ENCODE results near the gene EGFL8.
"Not testable (repeated sequence)": the region's sequence is repeated elsewhere in the genome, so short reads cannot be mapped to it uniquely, and the experiment has no call there.

EGFL8 gene

GRCh38 chr6:32190911-32191677 lies 26.7 kb downstream of the EGFL8 start:
- no peaks in the 10 kb centered on the region for H3K9me3 Mint-ChIP-seq
- peak overlapping the region; percentile 96 for H3K27ac Mint-ChIP-seq
- H3K4me3 Mint-ChIP-seq, result peak overlapping the region; percentile 94
- peaks cover 26% of the 10 kb centered on the region for H3K36me3 Mint-ChIP-seq (ENCODE audit: low read depth)
- H3K27me3 Mint-ChIP-seq, result no peaks in the 10 kb centered on the region
- peaks cover 73% of the 10 kb centered on the region for H3K4me1 Mint-ChIP-seq (ENCODE audit: low read depth)

- H3K27ac Mint-ChIP-seq, result peak overlapping the region; percentile 96
- peaks cover 72% of the 10 kb centered on the region for H3K4me1 Mint-ChIP-seq (ENCODE audit: low read depth)
- H3K36me3 Mint-ChIP-seq (ENCODE audit: low read depth), result peaks cover 18% of the 10 kb centered on the region
- no peaks in the 10 kb centered on the region for H3K9me3 Mint-ChIP-seq
- H3K27me3 Mint-ChIP-seq, result no peaks in the 10 kb centered on the region
- peak overlapping the region; percentile 94 for H3K4me3 Mint-ChIP-seq
Observed at GRCh38 chr6:32191696-32192607, 27.6 kb downstream of the EGFL8 start.

- peak within 1 kb of the TSS; percentile 94 for H3K4me3 Mint-ChIP-seq
- no peaks in the 10 kb centered on the region for H3K9me3 Mint-ChIP-seq
- peaks cover 68% of the 10 kb centered on the region for H3K4me1 Mint-ChIP-seq (ENCODE audit: low read depth)
- no peaks in the 10 kb centered on the region for H3K27me3 Mint-ChIP-seq
- peak within 1 kb of the TSS; percentile 96 for H3K27ac Mint-ChIP-seq
- H3K36me3 Mint-ChIP-seq (ENCODE audit: low read depth), result peaks cover 11% of the 10 kb centered on the region
Observed at GRCh38 chr6:32192608-32193039, 28.2 kb downstream of the EGFL8 start, which contains the start of gene GPSM3. TSS of gene GPSM3 (minus strand) at chr6:32192643. CDS start at chr6:32192513, 130 bp downstream.

GRCh38 chr6:32193096-32193495 lies 28.7 kb downstream of the EGFL8 start:
- Mint-ChIP-seq H3K4me3 (peak overlapping the region; percentile 94), H3K4me1 (ENCODE audit: low read depth) (peaks cover 63% of the 10 kb centered on the region), H3K27ac (peak overlapping the region; percentile 96)
- H3K9me3 Mint-ChIP-seq; H3K36me3 Mint-ChIP-seq (ENCODE audit: low read depth); H3K27me3 Mint-ChIP-seq: not testable (repeated sequence)

- peak overlapping the region; percentile 89 for H3K4me3 Mint-ChIP-seq
- no peaks in the 10 kb centered on the region for H3K27me3 Mint-ChIP-seq
- H3K27ac Mint-ChIP-seq, result peak overlapping the region; percentile 95
- no peaks in the 10 kb centered on the region for H3K36me3 Mint-ChIP-seq (ENCODE audit: low read depth)
- peaks cover 51% of the 10 kb centered on the region for H3K4me1 Mint-ChIP-seq (ENCODE audit: low read depth)
- H3K9me3 Mint-ChIP-seq, result no peaks in the 10 kb centered on the region
Observed at GRCh38 chr6:32194388-32194787, 30.0 kb downstream of the EGFL8 start.

- no peaks in the 10 kb centered on the region for H3K36me3 Mint-ChIP-seq (ENCODE audit: low read depth)
- peak overlapping the region; percentile 95 for H3K27ac Mint-ChIP-seq
- H3K9me3 Mint-ChIP-seq, result no peaks in the 10 kb centered on the region
- H3K4me3 Mint-ChIP-seq, result peak overlapping the region; percentile 89
- peaks cover 51% of the 10 kb centered on the region for H3K4me1 Mint-ChIP-seq (ENCODE audit: low read depth)
- H3K27me3 Mint-ChIP-seq, result no peaks in the 10 kb centered on the region
Observed at GRCh38 chr6:32194825-32195651, 30.6 kb downstream of the EGFL8 start.

GRCh38 chr6:32195652-32195901 lies 31.2 kb downstream of the EGFL8 start:
- Mint-ChIP-seq H3K27me3 (no peaks in the 10 kb centered on the region), H3K36me3 (ENCODE audit: low read depth) (no peaks in the 10 kb centered on the region), H3K4me1 (ENCODE audit: low read depth) (peaks cover 51% of the 10 kb centered on the region), H3K27ac (peak overlapping the region; percentile 98), H3K4me3 (peak overlapping the region; percentile 95), H3K9me3 (no peaks in the 10 kb centered on the region)

GRCh38 chr6:32195902-32196681 lies 31.7 kb downstream of the EGFL8 start:
- peak overlapping the region; percentile 98 for H3K27ac Mint-ChIP-seq
- no peaks in the 10 kb centered on the region for H3K27me3 Mint-ChIP-seq
- H3K9me3 Mint-ChIP-seq, result no peaks in the 10 kb centered on the region
- peaks cover 48% of the 10 kb centered on the region for H3K4me1 Mint-ChIP-seq (ENCODE audit: low read depth)
- H3K36me3 Mint-ChIP-seq (ENCODE audit: low read depth), result no peaks in the 10 kb centered on the region
- peak overlapping the region; percentile 95 for H3K4me3 Mint-ChIP-seq

GRCh38 chr6:32196682-32197616 lies 32.6 kb downstream of the EGFL8 start:
- peaks cover 40% of the 10 kb centered on the region for H3K4me1 Mint-ChIP-seq (ENCODE audit: low read depth)
- peak overlapping the region; percentile 98 for H3K27ac Mint-ChIP-seq
- H3K36me3 Mint-ChIP-seq (ENCODE audit: low read depth), result no peaks in the 10 kb centered on the region
- H3K9me3 Mint-ChIP-seq, result no peaks in the 10 kb centered on the region
- H3K27me3 Mint-ChIP-seq, result no peaks in the 10 kb centered on the region
- H3K4me3 Mint-ChIP-seq, result peak overlapping the region; percentile 95

- no peaks in the 10 kb centered on the region for H3K9me3 Mint-ChIP-seq
- H3K4me3 Mint-ChIP-seq, result no peak overlapping the region
- peaks cover 31% of the 10 kb centered on the region for H3K4me1 Mint-ChIP-seq (ENCODE audit: low read depth)
- no peaks in the 10 kb centered on the region for H3K36me3 Mint-ChIP-seq (ENCODE audit: low read depth)
- H3K27ac Mint-ChIP-seq, result no peak overlapping the region
- H3K27me3 Mint-ChIP-seq, result no peaks in the 10 kb centered on the region
Observed at GRCh38 chr6:32198345-32198696, 33.9 kb downstream of the EGFL8 start.

- no peaks in the 10 kb centered on the region for H3K9me3 Mint-ChIP-seq
- no peaks in the 10 kb centered on the region for H3K27me3 Mint-ChIP-seq
- H3K4me3 Mint-ChIP-seq, result no peak overlapping the region
- no peaks in the 10 kb centered on the region for H3K36me3 Mint-ChIP-seq (ENCODE audit: low read depth)
- H3K4me1 Mint-ChIP-seq (ENCODE audit: low read depth), result peaks cover 26% of the 10 kb centered on the region
- H3K27ac Mint-ChIP-seq, result no peak overlapping the region
Observed at GRCh38 chr6:32198866-32199265, 34.5 kb downstream of the EGFL8 start.

GRCh38 chr6:32200711-32201475 lies 36.5 kb downstream of the EGFL8 start:
- Mint-ChIP-seq H3K9me3 (no peaks in the 10 kb centered on the region), H3K36me3 (ENCODE audit: low read depth) (no peaks in the 10 kb centered on the region), H3K27me3 (no peaks in the 10 kb centered on the region), H3K4me3 (no peak overlapping the region), H3K27ac (no peak overlapping the region), H3K4me1 (ENCODE audit: low read depth) (peaks cover 10% of the 10 kb centered on the region)

- no peaks in the 10 kb centered on the region for H3K9me3 Mint-ChIP-seq
- H3K27ac Mint-ChIP-seq, result no peak overlapping the region
- H3K4me3 Mint-ChIP-seq, result no peak overlapping the region
- no peaks in the 10 kb centered on the region for H3K27me3 Mint-ChIP-seq
- H3K36me3 Mint-ChIP-seq (ENCODE audit: low read depth), result no peaks in the 10 kb centered on the region
- peaks cover under 1% of the 10 kb centered on the region for H3K4me1 Mint-ChIP-seq (ENCODE audit: low read depth)
Observed at GRCh38 chr6:32202186-32202585, 37.8 kb downstream of the EGFL8 start.

All from stimulated activated naive CD8-positive, alpha-beta T cell treated with anti-CD3 and anti-CD28 coated beads, Interleukin-15, Interleukin-2, amounts not matched to agents 100 ng/mL and 50 ng/mL, for 24 hours (primary cell).